ENCODE data around the gene RAB11FIP5.

- TF ChIP-seq POLR2A (IDR thresholded peaks at IDR 0.05): no peak
- no peak for TF ChIP-seq CTCF (IDR thresholded peaks at IDR 0.05 in 4 of 5, conservative IDR thresholded peaks at IDR 0.05 in 1 of 5)
Observed at GRCh38 chr2:73023497-73023896, 89.3 kb downstream of the RAB11FIP5 start.
